Measurements from ENCODE around the gene ARSI.

- TF ChIP-seq GATA2 (IDR thresholded peaks at IDR 0.05; ENCODE audit: low read depth, low read length) (no peak), GATA3 (IDR thresholded peaks at IDR 0.05; ENCODE audit: low read depth, low read length) (no peak)
These were observed 3.8 kb downstream of the ARSI start for GRCh38 chr5:150298701-150299451.

All from SH-SY5Y (cell line).